ENCODE results near the gene KCNT2.

The KCNT2 gene

DNA sequence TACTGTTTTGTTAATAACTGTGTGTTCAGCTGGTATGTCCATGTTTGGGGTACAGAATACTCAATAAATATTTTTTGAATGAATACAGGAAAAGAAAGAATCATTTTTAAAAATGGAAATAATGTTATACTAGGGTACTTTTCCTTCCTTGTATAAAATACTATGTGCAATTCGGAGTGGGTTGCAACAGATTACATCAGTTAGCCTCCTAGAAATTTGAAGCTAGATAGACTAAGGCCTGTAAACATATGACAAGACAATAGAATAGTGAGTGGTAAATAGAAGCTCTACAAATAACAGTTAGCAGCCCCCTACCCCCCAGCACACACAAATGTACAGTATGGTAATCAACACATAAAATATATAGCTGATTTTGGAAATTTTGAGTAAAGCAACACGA lies 195.9 kb downstream of the KCNT2 start:
- Histone ChIP-seq H3K36me3 (ENCODE audit: control insufficient read depth in 1 of 2, insufficient read depth in 2 of 2, low read depth in 1 of 2, low read length in 2 of 2) (no peaks in the 10 kb centered on the region), H2BK15ac (ENCODE audit: low read depth, poor library complexity, severe bottlenecking) (no peak overlapping the region), H3K9me3 (ENCODE audit: control insufficient read depth, low read length) (peaks cover 6% of the 10 kb centered on the region), H3K27ac (ENCODE audit: low read length, poor library complexity, severe bottlenecking) (no peak overlapping the region), H3K18ac (ENCODE audit: low read depth in 1 of 2, low read length in 2 of 2) (no peak overlapping the region), H2AK5ac (ENCODE audit: low read length, severe bottlenecking) (no peak overlapping the region), H4K8ac (ENCODE audit: low read length) (no peak overlapping the region), H3K27me3 (ENCODE audit: control insufficient read depth in 1 of 2, insufficient read depth in 1 of 2, low read length in 2 of 2) (no peaks in the 10 kb centered on the region), H3K4ac (ENCODE audit: low read depth in 1 of 2, low read length in 2 of 2) (no peak overlapping the region), H3K4me2 (ENCODE audit: low read length, poor library complexity, severe bottlenecking) (no peak overlapping the region), H3K79me1 (replicated peaks; ENCODE audit: low read length, poor library complexity, severe bottlenecking) (no peaks in the 10 kb centered on the region), H3K4me1 (ENCODE audit: control insufficient read depth, insufficient read depth, low read depth, low read length) (no peaks in the 10 kb centered on the region), H2AFZ (ENCODE audit: low read depth, low read length) (no peak overlapping the region), H3K23ac (ENCODE audit: low read length in 2 of 2) (no peak overlapping the region), H2BK5ac (ENCODE audit: low read depth, low read length, poor library complexity, severe bottlenecking) (no peak overlapping the region), H4K91ac (ENCODE audit: low read length) (no peak overlapping the region), H3K14ac (ENCODE audit: low read length in 2 of 2) (no peak overlapping the region), H3K4me3 (ENCODE audit: insufficient read depth in 1 of 2, low read depth in 1 of 2, low read length in 2 of 2) (no peak overlapping the region), H2BK12ac (ENCODE audit: low read length in 2 of 2) (no peak overlapping the region), H3K9ac (ENCODE audit: low read length) (no peak overlapping the region), H2BK120ac (ENCODE audit: low read depth, low read length) (no peak overlapping the region)
- no CpG with 5 or more reads among the region's 2 CpGs for WGBS
- DNase-seq = no peak

- Histone ChIP-seq H3K36me3 (ENCODE audit: control insufficient read depth in 1 of 2, insufficient read depth in 2 of 2, low read depth in 1 of 2, low read length in 2 of 2) (no peaks in the 10 kb centered on the region), H3K4me3 (ENCODE audit: insufficient read depth in 1 of 2, low read depth in 1 of 2, low read length in 2 of 2) (no peak overlapping the region), H3K18ac (ENCODE audit: low read depth in 1 of 2, low read length in 2 of 2) (no peak overlapping the region), H3K27me3 (ENCODE audit: control insufficient read depth in 1 of 2, insufficient read depth in 1 of 2, low read length in 2 of 2) (no peaks in the 10 kb centered on the region), H3K9me3 (ENCODE audit: control insufficient read depth, low read length) (peaks cover 6% of the 10 kb centered on the region), H2BK120ac (ENCODE audit: low read depth, low read length) (no peak overlapping the region), H2BK15ac (ENCODE audit: low read depth, poor library complexity, severe bottlenecking) (no peak overlapping the region), H3K4me1 (ENCODE audit: control insufficient read depth, insufficient read depth, low read depth, low read length) (no peaks in the 10 kb centered on the region), H3K9ac (ENCODE audit: low read length) (no peak overlapping the region), H2BK5ac (ENCODE audit: low read depth, low read length, poor library complexity, severe bottlenecking) (no peak overlapping the region), H3K4ac (ENCODE audit: low read depth in 1 of 2, low read length in 2 of 2) (no peak overlapping the region), H4K91ac (ENCODE audit: low read length) (no peak overlapping the region), H4K8ac (ENCODE audit: low read length) (no peak overlapping the region), H3K4me2 (ENCODE audit: low read length, poor library complexity, severe bottlenecking) (no peak overlapping the region), H2AK5ac (ENCODE audit: low read length, severe bottlenecking) (no peak overlapping the region), H3K79me1 (replicated peaks; ENCODE audit: low read length, poor library complexity, severe bottlenecking) (no peaks in the 10 kb centered on the region), H2AFZ (ENCODE audit: low read depth, low read length) (no peak overlapping the region), H3K27ac (ENCODE audit: low read length, poor library complexity, severe bottlenecking) (no peak overlapping the region), H2BK12ac (ENCODE audit: low read length in 2 of 2) (no peak overlapping the region), H3K23ac (ENCODE audit: low read length in 2 of 2) (no peak overlapping the region), H3K14ac (ENCODE audit: low read length in 2 of 2) (no peak overlapping the region)
- DNase-seq = no peak
Measured at GRCh38 chr1:196410768-196411167, 197.5 kb downstream of the KCNT2 start.

- Histone ChIP-seq H4K91ac (ENCODE audit: low read length) (no peak overlapping the region), H3K36me3 (ENCODE audit: control insufficient read depth in 1 of 2, insufficient read depth in 2 of 2, low read depth in 1 of 2, low read length in 2 of 2) (no peaks in the 10 kb centered on the region), H3K4me3 (ENCODE audit: insufficient read depth in 1 of 2, low read depth in 1 of 2, low read length in 2 of 2) (no peak overlapping the region), H3K18ac (ENCODE audit: low read depth in 1 of 2, low read length in 2 of 2) (no peak overlapping the region), H3K79me1 (replicated peaks; ENCODE audit: low read length, poor library complexity, severe bottlenecking) (no peaks in the 10 kb centered on the region), H3K9ac (ENCODE audit: low read length) (no peak overlapping the region), H2BK15ac (ENCODE audit: low read depth, poor library complexity, severe bottlenecking) (no peak overlapping the region), H2AFZ (ENCODE audit: low read depth, low read length) (no peak overlapping the region), H2BK5ac (ENCODE audit: low read depth, low read length, poor library complexity, severe bottlenecking) (no peak overlapping the region), H3K23ac (ENCODE audit: low read length in 2 of 2) (no peak overlapping the region), H3K27ac (ENCODE audit: low read length, poor library complexity, severe bottlenecking) (no peak overlapping the region), H3K9me3 (ENCODE audit: control insufficient read depth, low read length) (peaks cover 6% of the 10 kb centered on the region), H3K27me3 (ENCODE audit: control insufficient read depth in 1 of 2, insufficient read depth in 1 of 2, low read length in 2 of 2) (no peaks in the 10 kb centered on the region), H4K8ac (ENCODE audit: low read length) (no peak overlapping the region), H2BK12ac (ENCODE audit: low read length in 2 of 2) (no peak overlapping the region), H3K4me1 (ENCODE audit: control insufficient read depth, insufficient read depth, low read depth, low read length) (no peaks in the 10 kb centered on the region), H3K4ac (ENCODE audit: low read depth in 1 of 2, low read length in 2 of 2) (no peak overlapping the region), H3K4me2 (ENCODE audit: low read length, poor library complexity, severe bottlenecking) (no peak overlapping the region), H2AK5ac (ENCODE audit: low read length, severe bottlenecking) (no peak overlapping the region), H3K14ac (ENCODE audit: low read length in 2 of 2) (no peak overlapping the region), H2BK120ac (ENCODE audit: low read depth, low read length) (no peak overlapping the region)
- WGBS = 100% methylated on average over 1 of the region's 2 CpGs
- DNase-seq = no peak
Measured at GRCh38 chr1:196409586-196409985, 198.7 kb downstream of the KCNT2 start.

DNA sequence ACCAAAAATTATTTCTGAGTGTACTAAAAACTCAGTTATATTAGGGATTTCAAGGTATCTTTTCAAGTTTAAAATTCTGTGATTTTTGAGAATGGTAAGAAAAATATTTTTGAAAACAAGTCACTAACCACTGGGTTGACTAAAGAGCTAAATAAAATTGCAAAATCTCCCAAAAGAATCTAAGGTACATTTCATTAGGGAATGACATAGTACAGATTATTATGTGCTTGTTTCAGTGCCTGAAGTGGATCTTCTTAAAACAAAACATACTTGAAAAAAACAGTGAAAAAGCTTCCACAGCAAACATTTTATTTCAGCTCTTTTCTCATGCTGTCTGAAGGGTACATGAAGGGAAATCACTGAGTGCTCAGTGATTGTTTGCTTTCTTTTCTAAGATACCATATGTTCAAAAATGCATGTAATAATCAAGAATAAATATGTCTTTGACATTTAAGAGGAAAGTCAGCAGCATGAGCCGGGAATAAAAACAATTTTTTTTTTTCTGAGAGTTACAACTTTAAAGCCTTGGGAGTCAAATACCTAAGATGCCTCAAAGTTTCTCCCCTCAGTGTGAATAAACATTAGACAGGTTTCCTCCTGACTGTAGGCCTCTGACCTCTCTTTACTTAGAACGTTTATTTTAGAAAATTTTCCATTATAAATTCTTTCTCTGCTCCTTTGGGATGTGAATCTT lies 200.7 kb downstream of the KCNT2 start:
- H3K4me3 ChIP-seq (ENCODE audit: insufficient read depth in 1 of 2, low read depth in 1 of 2, low read length in 2 of 2) = no peak overlapping the region
- 15% methylated on average over 2 of the region's 2 CpGs for WGBS
- H3K36me3 ChIP-seq (ENCODE audit: control insufficient read depth in 1 of 2, insufficient read depth in 2 of 2, low read depth in 1 of 2, low read length in 2 of 2) = no peaks in the 10 kb centered on the region
- H4K8ac ChIP-seq (ENCODE audit: low read length) = no peak overlapping the region
- H3K14ac ChIP-seq (ENCODE audit: low read length in 2 of 2) = no peak overlapping the region
- H3K79me1 ChIP-seq (replicated peaks; ENCODE audit: low read length, poor library complexity, severe bottlenecking) = no peaks in the 10 kb centered on the region
- H2AK5ac ChIP-seq (ENCODE audit: low read length, severe bottlenecking) = no peak overlapping the region
- no peak overlapping the region for H4K91ac ChIP-seq (ENCODE audit: low read length)
- no peak overlapping the region for H2BK120ac ChIP-seq (ENCODE audit: low read depth, low read length)
- H3K4ac ChIP-seq (ENCODE audit: low read depth in 1 of 2, low read length in 2 of 2) = no peak overlapping the region
- no peaks in the 10 kb centered on the region for H3K4me1 ChIP-seq (ENCODE audit: control insufficient read depth, insufficient read depth, low read depth, low read length)
- peak; percentile 54 for DNase-seq
- H3K9ac ChIP-seq (ENCODE audit: low read length) = peak overlapping the region; percentile 38
- no peak overlapping the region for H3K18ac ChIP-seq (ENCODE audit: low read depth in 1 of 2, low read length in 2 of 2)
- H3K9me3 ChIP-seq (ENCODE audit: control insufficient read depth, low read length) = peaks cover 6% of the 10 kb centered on the region
- peak overlapping the region; percentile 95 for H3K27ac ChIP-seq (ENCODE audit: low read length, poor library complexity, severe bottlenecking)
- no peak overlapping the region for H2BK15ac ChIP-seq (ENCODE audit: low read depth, poor library complexity, severe bottlenecking)
- no peak overlapping the region for H2BK5ac ChIP-seq (ENCODE audit: low read depth, low read length, poor library complexity, severe bottlenecking)
- H2AFZ ChIP-seq (ENCODE audit: low read depth, low read length) = no peak overlapping the region
- no peak overlapping the region for H3K4me2 ChIP-seq (ENCODE audit: low read length, poor library complexity, severe bottlenecking)
- no peaks in the 10 kb centered on the region for H3K27me3 ChIP-seq (ENCODE audit: control insufficient read depth in 1 of 2, insufficient read depth in 1 of 2, low read length in 2 of 2)
- H3K23ac ChIP-seq (ENCODE audit: low read length in 2 of 2) = no peak overlapping the region
- no peak overlapping the region for H2BK12ac ChIP-seq (ENCODE audit: low read length in 2 of 2)

All from mesenchymal stem cell (in vitro differentiated cells and primary cell).